HEK293 (cell line): ENCODE results near the gene PTPRJ.

Source experiments
- CTCF ChIA-PET: fragments of 350-600 bp; formaldehyde crosslinking; extraction: SDS; loops from one replicate; lab custom pipeline; 2021; ENCODE audit warnings: antibody characterized with exemption; lab: Yijun Ruan, JAX
- POLR2A ChIA-PET: fragments of 300-600 bp; formaldehyde crosslinking; extraction: SDS; loops from one replicate; lab custom pipeline; 2020; ENCODE audit warnings: antibody characterized with exemption, inconsistent platforms; lab: Yijun Ruan, JAX
- H3K27ac ChIP-seq: fragments of 200-500 bp; sonication (Bioruptor generic); 2 replicates; pipeline ENCODE4 v1.5.1; 2014; ENCODE audit warnings: low read depth, low read length, control low read depth, inconsistent platforms; ENCODE audit errors: extremely low read depth
- H3K36me3 ChIP-seq, 2 experiments: fragments of 200-500 bp in 1 of 2; sonication (Bioruptor generic) in 1 of 2; 1 replicate in 1 of 2; 2 replicates in 1 of 2; pipeline ENCODE4 v1.5.1; 2014 to 2017; ENCODE audit warnings: inconsistent platforms in 2 of 2, low read length in 2 of 2; ENCODE audit not compliant: control insufficient read depth in 2 of 2, insufficient read depth in 1 of 2
- H3K4me1 ChIP-seq: fragments of 200-500 bp; sonication (Bioruptor generic); 2 replicates; pipeline ENCODE4 v1.5.1; 2014; ENCODE audit warnings: mild to moderate bottlenecking, low read length, inconsistent platforms; ENCODE audit not compliant: control insufficient read depth, insufficient read depth
- H3K4me3 ChIP-seq: 2 replicates; pipeline ENCODE4 v1.5.1; 2011; ENCODE audit warnings: low read depth, mild to moderate bottlenecking, control low read depth, low read length, moderate library complexity
- H3K9me3 ChIP-seq: fragments of 200-500 bp; sonication (Bioruptor generic); 2 replicates; pipeline ENCODE4 v1.5.1; 2014; ENCODE audit warnings: low read depth, low read length, inconsistent platforms; ENCODE audit not compliant: control insufficient read depth, insufficient read depth
- EGR2 ChIP-seq: fragments of 450-650 bp; formaldehyde crosslinking; IDR thresholded peaks from 2 replicates; pipeline ENCODE4 v1.5.1; 2016; ENCODE audit warnings: low read depth, missing biosample characterization, missing genetic modification characterization
- GLI2 ChIP-seq: fragments of 450-650 bp; formaldehyde crosslinking; IDR thresholded peaks from 2 replicates; pipeline ENCODE4; 2017; ENCODE audit warnings: missing biosample characterization, missing genetic modification characterization, low read depth, borderline replicate concordance
- GLIS2 ChIP-seq: fragments of 450-650 bp; formaldehyde crosslinking; IDR thresholded peaks from 2 replicates; pipeline ENCODE4 v1.5.1; 2016; ENCODE audit warnings: missing biosample characterization, missing genetic modification characterization
- MZF1 ChIP-seq: fragments of 450-650 bp; formaldehyde crosslinking; IDR thresholded peaks from 2 replicates; pipeline ENCODE4 v1.5.1; 2017; ENCODE audit warnings: missing biosample characterization, missing genetic modification characterization, borderline replicate concordance
- ZBTB1 ChIP-seq: fragments of 450-650 bp; formaldehyde crosslinking; IDR thresholded peaks from 2 replicates; pipeline ENCODE4 v1.5.1; 2016; ENCODE audit warnings: missing biosample characterization, missing genetic modification characterization
- ZBTB20 ChIP-seq: fragments of 450-650 bp; formaldehyde crosslinking; IDR thresholded peaks from 2 replicates; pipeline ENCODE4 v1.5.1; 2016; ENCODE audit warnings: missing biosample characterization, missing genetic modification characterization
- ZBTB48 ChIP-seq: fragments of 450-650 bp; formaldehyde crosslinking; IDR thresholded peaks from 2 replicates; pipeline ENCODE4 v1.5.1; 2016; ENCODE audit warnings: missing biosample characterization, missing genetic modification characterization
- ZNF121 ChIP-seq: fragments of 450-650 bp; formaldehyde crosslinking; IDR thresholded peaks from 2 replicates; pipeline ENCODE4 v1.5.1; 2016; ENCODE audit warnings: missing biosample characterization, missing genetic modification characterization
- ZNF239 ChIP-seq: fragments of 450-650 bp; formaldehyde crosslinking; IDR thresholded peaks from 2 replicates; pipeline ENCODE4 v1.5.1; 2016; ENCODE audit warnings: missing biosample characterization, missing genetic modification characterization
- ZNF24 ChIP-seq: fragments of 450-650 bp; formaldehyde crosslinking; IDR thresholded peaks from 2 replicates; pipeline ENCODE4 v1.5.1; 2016; ENCODE audit warnings: missing biosample characterization, missing genetic modification characterization
- ZNF391 ChIP-seq: fragments of 450-650 bp; formaldehyde crosslinking; IDR thresholded peaks from 2 replicates; pipeline ENCODE4 v1.5.1; 2016; ENCODE audit warnings: low read depth, missing biosample characterization, missing genetic modification characterization, borderline replicate concordance
- ZNF404 ChIP-seq: fragments of 450-650 bp; formaldehyde crosslinking; IDR thresholded peaks from 2 replicates; pipeline ENCODE4 v1.5.1; 2017; ENCODE audit warnings: missing biosample characterization, missing genetic modification characterization
- ZNF510 ChIP-seq: fragments of 450-650 bp; formaldehyde crosslinking; IDR thresholded peaks from 2 replicates; pipeline ENCODE4 v1.5.1; 2018; ENCODE audit warnings: mild to moderate bottlenecking, missing genetic modification characterization, missing biosample characterization; ENCODE audit not compliant: insufficient replicate concordance
- ZNF521 ChIP-seq: fragments of 450-650 bp; formaldehyde crosslinking; IDR thresholded peaks from 2 replicates; pipeline ENCODE4 v1.5.1; 2017; ENCODE audit warnings: missing biosample characterization, mild to moderate bottlenecking, missing genetic modification characterization
- ZNF544 ChIP-seq: fragments of 450-650 bp; formaldehyde crosslinking; IDR thresholded peaks from 2 replicates; pipeline ENCODE4 v1.5.0; 2017; ENCODE audit warnings: missing biosample characterization, missing genetic modification characterization
- ZNF549 ChIP-seq: fragments of 450-650 bp; IDR thresholded peaks from 2 replicates; pipeline ENCODE4 v1.5.1; 2018; ENCODE audit warnings: missing biosample characterization, missing genetic modification characterization, mild to moderate bottlenecking, inconsistent platforms, moderate library complexity
- ZNF558 ChIP-seq: fragments of 450-650 bp; formaldehyde crosslinking; IDR thresholded peaks from 2 replicates; pipeline ENCODE4 v1.5.1; 2016; ENCODE audit warnings: missing biosample characterization, missing genetic modification characterization
- ZNF670 ChIP-seq: fragments of 450-650 bp; formaldehyde crosslinking; IDR thresholded peaks from 2 replicates; pipeline ENCODE4 v1.5.1; 2016; ENCODE audit warnings: missing biosample characterization, missing genetic modification characterization, low read depth
- ZNF768 ChIP-seq: fragments of 450-650 bp; formaldehyde crosslinking; IDR thresholded peaks from 2 replicates; pipeline ENCODE4 v1.5.1; 2018; ENCODE audit warnings: missing biosample characterization, mild to moderate bottlenecking, missing genetic modification characterization
- ZNF791 ChIP-seq: fragments of 450-650 bp; formaldehyde crosslinking; IDR thresholded peaks from 2 replicates; pipeline ENCODE4 v1.5.1; 2016; ENCODE audit warnings: missing biosample characterization, missing genetic modification characterization

The PTPRJ gene

GRCh38 chr11:47994417-47994816 is 14.1 kb downstream of the PTPRJ start:
- ChIA-PET POLR2A (interaction anchor here (0.6 kb wide), 2 partner anchors 23 to 64 kb away, joined by 3 read pairs; no protein-coding TSS in a partner anchor), CTCF (interaction anchor here (1.0 kb wide), 1 partner anchor 60 kb away, joined by 3 read pairs; no protein-coding TSS in a partner anchor)
- Histone ChIP-seq H3K36me3 (no peaks in the 10 kb centered on the region), H3K4me3 (no peak overlapping the region), H3K4me1 (no peaks in the 10 kb centered on the region), H3K27ac (no peak overlapping the region), H3K9me3 (no peaks in the 10 kb centered on the region)
- no peak for TF ChIP-seq ZBTB20 (tag by site-specific recombination)
- no peak for TF ChIP-seq ZNF558
- no peak for TF ChIP-seq ZNF239 (tag by site-specific recombination)

GRCh38 chr11:47995360-47995769 is 15.0 kb downstream of the PTPRJ start:
- Histone ChIP-seq H3K9me3 (no peaks in the 10 kb centered on the region), H3K4me1 (no peaks in the 10 kb centered on the region), H3K27ac (no peak overlapping the region), H3K4me3 (no peak overlapping the region), H3K36me3 (no peaks in the 10 kb centered on the region)
- CTCF ChIA-PET: interaction anchor here (1.0 kb wide), 1 partner anchor 61 kb away, joined by 3 read pairs; no protein-coding TSS in a partner anchor
- POLR2A ChIA-PET: interaction anchor here (0.6 kb wide), 1 partner anchor 63 kb away, joined by 3 read pairs; no protein-coding TSS in a partner anchor
- TF ChIP-seq ZNF549 (tag by site-specific recombination) (no peak), ZNF404 (no peak), ZNF510 (tag by site-specific recombination) (no peak), ZNF768 (tag by site-specific recombination) (no peak), GLIS2 (no peak), ZNF544 (no peak), ZBTB1 (tag by site-specific recombination) (no peak), ZNF24 (tag by site-specific recombination) (no peak), MZF1 (no peak), ZNF521 (tag by site-specific recombination) (no peak), ZNF391 (tag by site-specific recombination) (no peak), EGR2 (tag by site-specific recombination) (no peak), ZNF121 (tag by site-specific recombination) (no peak), ZNF670 (tag by site-specific recombination) (no peak), ZNF791 (tag by site-specific recombination) (no peak)

- Histone ChIP-seq H3K4me3 (no peak overlapping the region), H3K9me3 (no peaks in the 10 kb centered on the region), H3K27ac (no peak overlapping the region), H3K4me1 (no peaks in the 10 kb centered on the region), H3K36me3 (no peaks in the 10 kb centered on the region)
- CTCF ChIA-PET: interaction anchor here (0.5 to 1.5 kb wide), 2 partner anchors 15 to 63 kb away, joined by 4 to 8 read pairs; no protein-coding TSS in a partner anchor
- TF ChIP-seq GLI2 (tag by site-specific recombination) (no peak), ZBTB48 (tag by site-specific recombination) (peak; percentile 60; the same call in 1 of the 2 replicates)
- POLR2A ChIA-PET: no interaction called here
These were observed 17.0 kb downstream of the PTPRJ start for GRCh38 chr11:47997063-47998053.
